GM04504 (cell line): Measurements from ENCODE around the gene SCFD2.
"Not testable (repeated sequence)": the region's sequence is repeated elsewhere in the genome, so short reads cannot be mapped to it uniquely, and the experiment has no call there.

ENCODE experiments used
- DNase-seq: peaks from one replicate; pipeline ENCODE4 v3.0.0-alpha.2; 2012; ENCODE audit warnings: low read depth

The SCFD2 gene

DNA sequence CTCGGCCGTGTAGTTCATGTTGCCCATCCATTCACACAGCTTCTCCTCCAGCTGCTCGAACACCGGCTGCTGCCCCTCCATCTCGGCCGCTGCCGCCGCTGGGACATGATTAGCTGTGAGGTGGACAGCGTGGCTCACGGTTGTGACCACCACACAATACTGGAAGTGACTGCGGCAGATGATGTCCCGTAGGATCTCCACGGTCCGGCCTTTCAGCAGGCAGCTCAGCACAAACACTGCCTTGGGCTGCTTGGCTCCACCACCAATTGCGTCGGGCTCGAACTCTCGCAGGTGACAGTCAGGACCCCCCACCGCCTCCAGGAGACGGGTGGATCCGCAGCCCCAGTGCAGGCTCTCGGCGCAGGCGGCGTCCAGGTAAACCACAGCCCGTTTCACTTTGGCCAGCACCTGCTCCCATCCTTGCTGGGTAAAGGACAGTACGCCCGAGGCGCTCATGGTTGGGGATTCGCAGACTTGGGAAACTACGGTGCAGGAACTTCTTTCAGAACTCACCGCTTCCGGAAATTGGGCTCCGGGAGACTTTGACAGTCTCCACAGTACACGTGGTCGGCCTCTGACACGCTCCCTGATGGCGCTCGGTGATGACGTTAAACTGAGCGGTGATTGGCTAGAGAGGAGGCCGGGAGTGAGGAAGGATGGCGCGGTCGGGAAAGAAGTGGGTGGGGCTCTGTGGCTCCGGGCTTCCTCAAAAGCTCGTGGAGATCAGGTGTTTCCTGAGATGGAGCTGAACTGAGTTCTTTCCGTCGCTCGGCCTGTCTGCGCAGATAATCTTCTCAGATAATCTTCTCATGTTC, at the start of gene SCFD2:
SCFD2 (minus strand) TSS at position 576 of the 815 bp plus-strand sequence.
- DNase-seq: peak; percentile 96

GRCh38 chr4:53409479-53409878, 43.6 kb upstream of the SCFD2 start:
- DNase-seq: not testable (repeated sequence)

DNA sequence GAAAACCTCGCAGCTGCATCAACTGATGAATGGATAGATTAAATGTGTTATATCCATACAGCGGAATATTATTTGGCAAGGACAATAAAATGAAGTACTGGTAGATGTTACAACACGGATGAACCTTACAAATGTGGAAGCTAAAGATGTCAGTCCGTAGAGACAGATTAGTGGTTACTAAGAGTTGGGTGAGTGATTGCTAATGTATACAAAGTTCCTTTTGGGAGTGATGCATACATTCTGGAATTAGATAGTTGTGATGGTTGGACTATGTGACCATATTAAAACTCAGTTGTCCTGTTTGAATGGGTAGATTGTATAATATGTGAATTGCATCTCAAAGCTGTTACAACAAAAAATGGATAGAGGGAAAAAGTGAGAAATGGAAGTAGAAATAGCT, 14.4 kb upstream of the SCFD2 start:
- no peak for DNase-seq

- DNase-seq: no peak
Observed at GRCh38 chr4:53378171-53378482, 12.3 kb upstream of the SCFD2 start.

DNA sequence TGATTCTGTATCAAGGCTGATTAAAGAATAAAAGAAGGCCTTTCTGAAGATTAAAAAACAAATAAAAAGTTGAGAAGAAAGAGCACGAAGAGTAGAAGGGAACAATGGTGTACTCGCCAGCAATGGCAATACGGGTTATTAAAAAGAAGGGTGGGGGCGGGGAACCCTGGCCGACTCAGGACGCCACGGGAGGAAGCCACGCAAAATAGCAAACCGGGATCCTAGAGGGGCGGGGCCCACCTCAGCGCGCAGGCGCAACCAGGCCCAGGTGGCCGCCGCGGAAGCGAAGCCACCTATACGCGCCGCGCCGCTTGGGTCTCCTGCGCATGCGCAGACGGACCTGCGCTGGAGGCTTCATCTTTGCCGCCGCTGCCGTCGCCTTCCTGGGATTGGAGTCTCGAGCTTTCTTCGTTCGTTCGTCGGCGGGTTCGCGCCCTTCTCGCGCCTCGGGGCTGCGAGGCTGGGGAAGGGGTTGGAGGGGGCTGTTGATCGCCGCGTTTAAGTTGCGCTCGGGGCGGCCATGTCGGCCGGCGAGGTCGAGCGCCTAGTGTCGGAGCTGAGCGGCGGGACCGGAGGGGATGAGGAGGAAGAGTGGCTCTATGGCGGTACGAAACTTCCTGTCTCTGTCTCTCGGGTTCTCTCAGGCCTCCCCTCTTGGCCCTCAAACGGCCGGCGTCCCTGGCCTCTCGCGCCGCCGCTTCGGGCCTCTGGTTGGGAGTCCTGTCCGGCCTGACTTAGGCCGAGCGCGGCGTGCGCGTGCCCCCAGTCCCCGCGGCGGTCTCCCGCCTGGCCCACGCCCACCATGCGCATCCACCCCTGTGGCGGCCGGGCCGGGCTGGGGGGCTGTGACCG, 11.7 kb upstream of the SCFD2 start, which contains the start of gene FIP1L1:
FIP1L1 (plus strand) TSS at position 323 of the 852 bp plus-strand sequence; CDS start at position 521, 198 bp downstream.
- DNase-seq: peak; percentile 77

GRCh38 chr4:53376900-53377299, 11.0 kb upstream of the SCFD2 start:
- no peak for DNase-seq

DNA sequence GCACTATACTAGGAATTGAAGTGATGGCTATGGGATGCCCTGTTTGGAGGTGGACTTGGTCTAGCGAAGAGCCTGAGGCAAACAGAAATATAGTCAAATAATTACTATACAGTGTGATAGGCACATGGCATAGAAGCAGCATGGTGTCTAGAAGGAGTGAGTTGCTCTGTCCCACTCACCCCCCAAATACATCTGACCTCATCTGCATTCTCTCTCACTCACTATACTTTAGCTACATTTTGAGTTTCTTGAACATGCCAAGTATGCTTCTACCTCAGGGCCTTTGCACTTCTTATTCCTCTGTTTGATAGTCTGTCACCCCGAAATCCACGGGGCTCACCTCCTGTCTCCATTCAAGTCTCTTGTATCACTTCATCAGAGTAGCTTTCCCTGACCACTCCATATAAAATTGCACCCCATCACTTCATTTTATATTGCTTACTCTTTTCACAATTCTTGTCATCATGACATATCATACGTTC, 9.0 kb upstream of the SCFD2 start:
- no peak for DNase-seq

GRCh38 chr4:53371843-53372521, 6.1 kb upstream of the SCFD2 start:
- DNase-seq: no peak

DNA sequence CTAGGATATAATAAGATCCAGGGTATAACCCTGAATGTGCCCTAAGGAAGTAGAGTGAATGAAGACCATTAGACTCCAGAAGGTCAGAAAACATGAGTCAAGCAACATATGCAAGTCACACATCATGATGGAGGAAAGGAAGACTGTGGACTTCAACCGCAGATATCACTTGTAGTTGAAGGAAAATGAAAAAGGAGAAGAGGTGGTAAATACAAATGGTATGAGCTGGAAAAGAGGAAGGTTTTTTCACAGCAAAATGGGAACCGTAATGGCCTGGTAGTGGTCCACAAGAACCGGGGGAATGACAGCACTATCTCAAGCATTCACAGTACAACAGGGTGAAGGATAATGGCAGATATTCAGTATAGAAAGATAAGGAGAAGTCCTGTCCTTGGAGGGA, 5.2 kb upstream of the SCFD2 start:
- DNase-seq: no peak

- DNase-seq: no peak
Observed at GRCh38 chr4:53367721-53368120, 1.9 kb upstream of the SCFD2 start.

DNA sequence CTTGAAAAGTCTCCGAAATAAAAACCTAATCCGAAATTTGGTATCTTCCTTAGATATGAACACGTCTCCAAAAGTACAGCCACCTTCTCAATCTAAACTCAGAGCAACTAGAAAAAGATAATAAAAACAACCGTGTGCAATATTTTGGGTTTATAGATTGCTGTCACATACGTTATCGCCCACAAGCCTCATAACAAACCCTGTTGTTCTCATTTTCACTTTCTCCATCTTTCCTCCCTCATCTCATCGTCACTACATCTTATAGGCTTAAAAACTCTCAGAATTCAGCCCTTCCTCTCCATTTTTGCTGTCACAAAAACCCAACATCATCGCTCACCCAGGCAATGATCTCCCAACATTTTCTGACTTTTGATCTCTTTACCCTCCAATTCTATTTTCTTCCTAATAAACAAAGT, 448 bp upstream of the SCFD2 start:
- DNase-seq: no peak

- DNase-seq: no peak
Observed at GRCh38 chr4:53365121-53365485, 758 bp downstream of the SCFD2 start.

DNA sequence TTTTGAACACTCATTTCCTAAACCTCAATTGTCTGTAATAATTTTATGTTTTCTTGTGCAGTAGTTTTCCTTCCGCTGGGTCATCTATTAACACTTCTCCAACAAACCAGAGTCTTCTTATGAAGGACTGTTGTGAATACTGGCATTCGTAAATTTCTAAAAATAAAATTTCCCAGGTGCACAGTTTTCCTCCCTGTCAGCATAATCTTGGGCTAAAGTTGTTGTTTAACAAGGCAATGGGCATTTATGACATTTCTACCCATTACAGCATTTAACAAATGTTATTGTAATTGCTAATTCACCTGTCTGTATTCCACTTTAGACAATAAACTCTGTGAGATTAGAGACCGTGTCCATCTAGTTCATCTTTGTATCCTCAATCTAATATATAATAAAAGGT, 1.2 kb downstream of the SCFD2 start:
- no peak for DNase-seq

GRCh38 chr4:53362093-53362492, 3.8 kb downstream of the SCFD2 start:
- DNase-seq: no peak

DNA sequence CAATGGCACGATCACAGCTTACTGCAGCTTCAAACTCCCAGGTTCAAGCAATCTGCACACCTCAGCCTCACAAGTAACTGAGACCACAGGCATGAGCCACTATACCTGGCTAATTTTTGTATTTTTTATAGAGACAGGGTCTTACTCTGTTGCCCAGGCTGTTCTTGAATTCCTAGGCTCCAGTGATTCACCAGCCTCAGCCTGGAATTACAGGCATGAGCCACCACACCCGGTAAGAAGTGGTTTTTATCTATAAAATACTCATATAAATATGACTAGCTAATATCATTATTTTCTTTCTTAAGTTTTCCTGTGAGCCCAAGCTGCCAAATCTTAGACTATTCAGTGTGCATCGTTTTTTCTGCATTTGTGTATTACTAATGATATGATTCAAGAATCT, 4.4 kb downstream of the SCFD2 start:
- no peak for DNase-seq

GRCh38 chr4:53355930-53356521, 9.8 kb downstream of the SCFD2 start:
- DNase-seq: no peak

GRCh38 chr4:53354012-53354722, 11.7 kb downstream of the SCFD2 start:
- no peak for DNase-seq

- no peak for DNase-seq
Observed at GRCh38 chr4:53349091-53349491, 16.8 kb downstream of the SCFD2 start.

DNA sequence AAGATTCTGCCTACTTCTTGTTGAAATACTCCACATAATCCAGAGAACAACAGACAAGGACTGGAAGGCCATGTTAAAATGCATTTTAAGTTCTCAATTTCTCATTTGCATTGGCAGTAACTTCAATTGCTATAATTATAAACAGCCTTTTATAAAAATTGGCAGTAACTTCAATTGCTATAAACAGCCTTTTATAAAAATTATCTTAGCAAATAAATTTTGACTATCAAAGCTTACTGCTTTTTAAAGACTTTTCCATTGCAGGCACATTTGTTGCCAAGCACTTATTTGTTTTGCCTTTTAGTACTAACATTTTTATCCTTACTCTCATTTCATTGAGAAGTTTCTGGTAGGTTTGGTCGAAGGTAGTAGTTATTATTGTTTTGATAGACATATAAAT, 17.8 kb downstream of the SCFD2 start:
- no peak for DNase-seq

GRCh38 chr4:53346920-53347852, 18.7 kb downstream of the SCFD2 start:
- DNase-seq: peak; percentile 57
